Fibroblast of villous mesenchyme (primary cell): ENCODE data around the gene MGAT2. TPM values are rescaled to one million over a fixed set of nuclear protein-coding genes. Genes with fewer than 3 reads are reported as not detected.

Source experiments
- DNase-seq: peaks from one replicate; pipeline ENCODE4 v3.0.0-alpha.2; 2010; ENCODE audit warnings: low read depth
- H3K4me3 ChIP-seq: 2 replicates; pipeline ENCODE4 v1.5.1; 2011; ENCODE audit warnings: low read depth, mild to moderate bottlenecking, low read length
- total RNA-seq: library from RNA; depleted of rRNA; stranded (reverse); fragments of >200 nt; gene quantifications from 2 replicates; pipeline ENCODE4 v1.2.3, GENCODE V29; 2012
- TF ChIP-seq, protein P1 (sequence below): IDR thresholded peaks from 2 replicates; pipeline ENCODE4 v1.5.1; 2012; ENCODE audit warnings: low read depth, mild to moderate bottlenecking, low read length; ENCODE audit not compliant: insufficient read depth

The MGAT2 gene
- total RNA-seq, 1 donor = 104 TPM

DNA sequence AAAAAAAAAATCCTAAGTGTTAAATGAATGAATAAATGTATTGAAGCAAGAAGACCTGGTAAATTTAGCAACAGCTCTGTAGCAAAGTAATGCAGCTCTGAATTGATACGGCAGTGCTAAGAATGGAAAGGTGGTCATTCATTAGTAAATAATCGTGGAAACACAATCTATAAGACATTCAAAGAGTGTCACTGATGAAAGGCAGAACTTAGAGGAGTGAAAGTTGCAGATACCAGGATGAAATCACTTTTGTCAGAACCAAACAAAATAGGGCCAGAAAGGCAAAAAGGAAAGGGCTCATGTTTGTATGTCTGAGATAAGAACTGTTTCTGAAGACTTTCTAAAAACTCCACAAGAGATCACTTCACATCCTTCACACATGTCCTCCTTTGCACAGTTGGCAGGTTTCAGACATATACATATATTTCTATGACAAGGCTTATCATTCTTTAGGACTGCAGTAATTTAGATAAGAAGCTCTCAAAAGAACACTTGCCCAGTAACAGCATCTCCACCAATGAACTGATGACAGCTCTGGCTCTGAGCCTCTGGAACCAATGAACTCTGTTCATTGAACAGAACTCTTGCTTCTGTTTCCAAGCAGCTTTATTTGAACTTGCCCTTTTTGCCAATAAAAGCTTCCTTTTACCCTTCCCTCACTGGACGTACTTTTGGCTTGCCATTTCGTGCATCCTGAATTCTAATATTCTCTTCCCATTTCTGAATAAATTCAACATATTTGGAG lies 26.1 kb upstream of the MGAT2 start:
- peak overlapping the region; percentile 13 for H3K4me3 ChIP-seq
- DNase-seq = peak; percentile 95
- TF ChIP-seq, protein P1, sequence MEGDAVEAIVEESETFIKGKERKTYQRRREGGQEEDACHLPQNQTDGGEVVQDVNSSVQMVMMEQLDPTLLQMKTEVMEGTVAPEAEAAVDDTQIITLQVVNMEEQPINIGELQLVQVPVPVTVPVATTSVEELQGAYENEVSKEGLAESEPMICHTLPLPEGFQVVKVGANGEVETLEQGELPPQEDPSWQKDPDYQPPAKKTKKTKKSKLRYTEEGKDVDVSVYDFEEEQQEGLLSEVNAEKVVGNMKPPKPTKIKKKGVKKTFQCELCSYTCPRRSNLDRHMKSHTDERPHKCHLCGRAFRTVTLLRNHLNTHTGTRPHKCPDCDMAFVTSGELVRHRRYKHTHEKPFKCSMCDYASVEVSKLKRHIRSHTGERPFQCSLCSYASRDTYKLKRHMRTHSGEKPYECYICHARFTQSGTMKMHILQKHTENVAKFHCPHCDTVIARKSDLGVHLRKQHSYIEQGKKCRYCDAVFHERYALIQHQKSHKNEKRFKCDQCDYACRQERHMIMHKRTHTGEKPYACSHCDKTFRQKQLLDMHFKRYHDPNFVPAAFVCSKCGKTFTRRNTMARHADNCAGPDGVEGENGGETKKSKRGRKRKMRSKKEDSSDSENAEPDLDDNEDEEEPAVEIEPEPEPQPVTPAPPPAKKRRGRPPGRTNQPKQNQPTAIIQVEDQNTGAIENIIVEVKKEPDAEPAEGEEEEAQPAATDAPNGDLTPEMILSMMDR = no peak

- H3K4me3 ChIP-seq = peak overlapping the region; percentile 98
- DNase-seq = no peak
- TF ChIP-seq, protein P1 = no peak
These were observed 22.5 kb upstream of the MGAT2 start for GRCh38 chr14:49598189-49598484.

DNA sequence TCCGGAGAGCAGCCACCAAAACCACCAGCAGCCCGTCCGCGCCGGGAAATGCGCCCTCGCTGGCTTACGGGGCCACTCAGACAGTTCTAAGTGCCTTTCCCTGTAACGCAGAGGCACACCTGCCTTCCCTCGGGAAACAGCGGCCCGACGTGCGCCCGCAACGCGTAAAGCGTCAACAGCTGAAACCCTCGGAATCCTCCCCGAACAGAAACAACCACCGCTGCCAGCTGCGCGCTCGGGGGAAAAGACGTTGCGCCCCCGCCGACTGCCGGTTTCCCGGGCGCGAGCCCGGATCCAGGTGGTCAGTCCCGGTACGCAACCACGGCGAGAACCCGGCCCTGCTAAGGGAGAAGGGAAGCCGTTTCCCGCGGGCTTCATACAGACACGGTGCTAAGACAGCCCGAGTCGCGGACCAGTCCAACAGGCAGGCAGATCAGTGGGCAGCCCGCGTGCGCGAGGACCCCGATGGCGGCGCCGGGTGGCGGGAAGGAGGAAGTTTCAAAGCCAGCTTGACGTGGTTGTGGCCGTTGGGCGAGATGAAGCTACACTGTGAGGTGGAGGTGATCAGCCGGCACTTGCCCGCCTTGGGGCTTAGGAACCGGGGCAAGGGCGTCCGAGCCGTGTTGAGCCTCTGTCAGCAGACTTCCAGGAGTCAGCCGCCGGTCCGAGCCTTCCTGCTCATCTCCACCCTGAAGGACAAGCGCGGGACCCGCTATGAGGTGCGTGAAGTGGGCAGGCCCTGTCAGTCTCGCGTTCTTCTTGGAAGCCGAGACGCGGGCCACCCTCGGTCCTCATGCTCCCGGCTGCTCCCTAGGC lies 21.9 kb upstream of the MGAT2 start, which contains the start of gene LRR1:
Gene LRR1 (plus strand): TSS at position 456 of the 816 bp plus-strand sequence. CDS start 81 bp downstream, at position 537.
- H3K4me3 ChIP-seq = peak within 1 kb of the TSS; percentile 98
- TF ChIP-seq, protein P1 = no peak
- peak; percentile 83 for DNase-seq

DNA sequence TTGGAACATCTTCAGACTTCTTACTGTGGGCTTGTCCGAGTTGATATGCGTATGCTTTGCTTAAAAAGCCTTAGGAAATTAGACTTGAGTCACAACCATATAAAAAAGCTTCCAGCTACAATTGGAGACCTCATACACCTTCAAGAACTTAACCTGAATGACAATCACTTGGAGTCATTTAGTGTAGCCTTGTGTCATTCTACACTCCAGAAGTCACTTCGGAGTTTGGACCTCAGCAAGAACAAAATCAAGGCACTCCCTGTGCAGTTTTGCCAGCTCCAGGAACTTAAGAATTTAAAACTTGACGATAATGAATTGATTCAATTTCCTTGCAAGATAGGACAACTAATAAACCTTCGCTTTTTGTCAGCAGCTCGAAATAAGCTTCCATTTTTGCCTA lies 13.0 kb upstream of the MGAT2 start:
- TF ChIP-seq, protein P1 = no peak
- DNase-seq = no peak
- no peak overlapping the region for H3K4me3 ChIP-seq

DNA sequence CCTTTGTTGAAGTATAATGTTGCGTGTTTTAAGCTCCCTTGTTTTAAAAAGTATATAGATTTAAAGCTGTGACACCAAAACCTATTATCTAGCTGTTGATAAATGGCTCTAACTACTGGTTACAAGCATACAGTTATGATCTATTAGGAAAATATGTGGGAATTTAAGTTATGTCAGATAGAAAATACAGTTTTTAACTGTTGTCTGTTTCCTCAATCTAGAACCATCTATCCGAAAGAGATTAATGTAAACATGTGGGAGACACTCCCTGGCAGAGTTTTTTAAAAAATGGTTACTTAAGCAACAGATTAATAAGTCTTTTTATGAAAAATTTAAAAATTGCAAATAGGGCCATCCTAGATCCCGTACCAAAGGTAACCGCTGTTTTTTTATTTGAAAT lies 8.3 kb upstream of the MGAT2 start:
- no peak for DNase-seq

DNA sequence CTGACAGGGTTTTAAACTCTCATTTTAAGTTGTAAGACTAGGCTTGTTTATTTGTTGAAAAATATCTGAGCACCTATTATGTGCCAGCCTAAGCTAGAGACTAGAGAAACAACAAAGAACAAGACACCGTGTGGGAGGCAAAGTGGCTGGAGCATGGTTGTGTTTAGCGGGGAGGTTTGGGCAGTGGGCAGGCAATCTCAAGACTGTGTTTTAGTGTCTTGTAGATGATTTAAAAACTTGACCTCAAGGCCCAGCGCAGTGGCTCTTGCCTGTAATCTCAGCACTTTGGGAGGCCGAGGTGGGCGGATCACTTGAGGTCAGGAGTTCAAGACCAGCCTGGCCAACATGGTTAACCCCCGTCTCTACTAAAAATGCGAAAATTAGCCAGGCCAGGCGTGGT lies 7.9 kb upstream of the MGAT2 start:
- no peak for DNase-seq
- no peak overlapping the region for H3K4me3 ChIP-seq
- TF ChIP-seq, protein P1 = no peak

More for the DNA sequence above, 8.3 kb upstream of the MGAT2 start:
- TF ChIP-seq, protein P1 = no peak
- no peak overlapping the region for H3K4me3 ChIP-seq
